Stimulated activated CD8-positive, alpha-beta memory T cell treated with anti-CD3 and anti-CD28 coated beads, Interleukin-15, amount 100 ng/mL, for 4 hours (primary cell): ENCODE results near the gene CALU.

ENCODE experiments used
- DNase-seq, 2 donors: peaks; one replicate each; pipeline ENCODE4 v3.0.0-alpha.2; 2020; ENCODE audit warnings: low read depth in 2 of 2

Gene CALU

GRCh38 chr7:128739048-128739962 lies at the start of gene CALU:
CALU (plus strand) TSS chr7:128739359; CDS start chr7:128748584, 9,225 bp downstream.
- peak; percentile 83 to 86 for DNase-seq

DNA sequence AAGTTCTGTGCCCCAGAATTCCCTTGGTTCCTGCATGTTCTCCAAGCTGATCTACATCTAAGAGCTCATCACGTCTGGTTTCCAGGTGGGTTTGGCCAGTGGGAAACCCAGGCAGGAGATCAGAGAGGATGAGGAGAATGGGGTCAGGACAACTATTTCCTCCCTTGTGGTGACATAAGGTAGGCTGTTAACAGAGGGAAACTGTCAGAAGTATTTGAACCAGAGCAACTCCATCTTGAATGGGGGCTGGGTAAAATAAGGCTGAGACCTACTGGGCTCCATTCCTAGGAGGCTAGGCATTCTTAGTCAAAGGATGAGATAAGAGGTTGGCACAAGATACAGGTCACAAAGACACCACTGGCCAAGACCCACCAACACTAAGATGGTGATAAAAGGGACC lies 47.9 kb upstream of the CALU start:
- DNase-seq = no peak

- DNase-seq = no peak
Observed at GRCh38 chr7:128692623-128693270, 46.4 kb upstream of the CALU start.

DNA sequence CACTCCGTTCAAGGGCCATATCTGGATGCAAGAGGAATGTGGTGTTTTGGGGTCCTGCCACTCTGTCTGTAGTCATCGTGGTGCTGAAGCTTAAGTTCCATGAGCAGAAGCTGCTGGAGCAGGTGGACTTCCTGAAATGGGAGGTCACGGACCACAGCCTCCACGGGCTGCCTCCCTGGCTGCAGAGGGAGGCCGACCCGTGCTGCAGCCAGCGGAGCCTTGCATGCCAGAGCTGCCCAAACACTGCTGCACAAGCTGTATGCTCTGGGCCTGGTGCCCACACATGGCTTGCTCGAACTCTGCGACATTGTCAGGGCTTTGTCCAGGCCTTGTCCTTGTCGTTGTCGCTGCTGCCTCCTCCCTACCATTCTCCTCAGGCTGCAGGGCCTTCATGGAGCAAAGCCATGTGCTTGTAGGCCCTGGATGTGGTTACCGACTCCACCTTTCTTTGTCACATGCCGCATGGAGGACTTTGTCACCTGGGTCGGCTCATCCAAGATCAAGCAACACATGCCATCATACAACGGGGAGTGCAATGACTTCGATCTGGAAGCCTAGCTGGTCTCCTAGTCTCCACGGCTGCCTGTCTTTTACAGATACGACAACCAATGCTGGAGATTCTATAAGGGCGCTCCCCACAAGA lies 45.7 kb upstream of the CALU start:
- no peak for DNase-seq

GRCh38 chr7:128694738-128695137 lies 44.4 kb upstream of the CALU start:
- DNase-seq = no peak

DNA sequence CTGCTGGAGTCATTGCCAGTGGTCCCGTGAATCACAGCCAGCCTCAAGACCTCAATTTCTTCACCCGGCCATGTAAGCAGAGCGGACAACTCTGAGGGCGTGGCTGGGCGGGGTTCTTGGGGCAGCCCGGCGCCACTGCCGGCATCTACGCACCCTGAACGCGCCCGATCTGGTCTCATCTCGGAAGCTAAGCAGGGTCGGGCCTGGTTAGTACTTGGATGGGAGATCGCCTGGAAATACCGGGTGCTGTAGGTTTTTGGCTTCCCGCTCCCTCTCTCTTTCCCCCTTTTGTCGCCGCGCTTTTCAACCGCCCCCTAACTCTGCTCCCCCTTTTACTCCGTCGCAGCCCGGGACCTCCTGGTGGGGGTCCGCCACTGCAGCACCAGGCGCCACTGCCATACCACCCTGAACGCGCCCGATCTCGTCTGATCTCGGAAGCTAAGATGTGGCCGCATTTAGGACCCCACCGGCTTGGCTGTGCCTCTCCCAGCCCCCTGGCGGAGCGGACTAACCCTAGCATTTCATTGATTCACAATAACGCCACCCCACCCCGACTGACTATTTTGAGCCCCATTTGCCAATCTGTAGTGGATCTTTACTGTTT lies 41.8 kb upstream of the CALU start:
- DNase-seq = no peak

GRCh38 chr7:128699196-128699712 lies 39.9 kb upstream of the CALU start:
- no peak for DNase-seq

GRCh38 chr7:128699895-128700294 lies 39.3 kb upstream of the CALU start:
- DNase-seq = no peak

GRCh38 chr7:128701062-128701785 lies 37.9 kb upstream of the CALU start:
- no peak for DNase-seq

GRCh38 chr7:128703609-128704241 lies 35.4 kb upstream of the CALU start:
- DNase-seq = no peak

DNA sequence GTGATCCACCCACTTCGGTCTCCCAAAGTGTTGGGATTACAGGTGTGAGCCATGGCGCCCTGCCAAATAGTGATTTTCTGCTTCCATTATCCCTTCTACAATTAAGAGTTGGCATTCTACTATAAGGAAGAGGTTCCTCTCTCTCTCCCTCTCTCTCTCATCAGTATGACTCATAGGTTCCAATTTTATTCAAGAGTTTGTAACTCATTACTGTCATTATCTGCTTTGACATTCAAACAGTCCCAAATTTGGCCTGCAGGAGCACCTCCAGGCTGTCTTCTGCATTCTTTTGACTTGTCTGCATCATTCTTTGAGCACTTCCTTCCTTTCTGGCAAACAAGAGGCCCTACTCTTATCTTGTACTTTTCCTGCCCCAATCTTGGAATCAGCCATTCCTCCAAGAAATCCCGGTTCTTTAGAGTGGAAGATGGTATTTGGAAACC lies 33.2 kb upstream of the CALU start:
- DNase-seq = no peak

DNA sequence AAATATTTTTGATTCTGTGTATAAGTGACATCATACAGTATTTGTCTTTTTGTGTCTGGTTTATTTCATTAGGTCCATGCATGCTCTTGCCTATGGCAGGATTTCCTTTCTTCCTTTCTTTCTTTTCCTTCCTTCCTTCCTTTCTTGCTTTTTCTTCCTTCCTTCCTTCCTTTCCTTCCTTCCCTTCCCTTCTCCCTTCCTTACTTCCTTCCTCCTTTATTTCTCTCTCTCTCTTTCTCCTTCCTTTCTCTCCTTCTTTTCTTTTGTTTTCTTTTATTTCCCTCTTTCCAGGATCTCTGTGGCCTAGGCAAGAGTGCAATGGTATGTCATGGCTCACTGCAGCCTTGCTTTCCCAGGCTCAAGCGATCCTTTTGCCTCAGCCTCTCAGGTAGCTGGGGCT lies 31.4 kb upstream of the CALU start:
- no peak for DNase-seq

GRCh38 chr7:128708235-128708634 lies 30.9 kb upstream of the CALU start:
- no peak for DNase-seq

- DNase-seq = no peak
Observed at GRCh38 chr7:128708824-128709223, 30.3 kb upstream of the CALU start.

DNA sequence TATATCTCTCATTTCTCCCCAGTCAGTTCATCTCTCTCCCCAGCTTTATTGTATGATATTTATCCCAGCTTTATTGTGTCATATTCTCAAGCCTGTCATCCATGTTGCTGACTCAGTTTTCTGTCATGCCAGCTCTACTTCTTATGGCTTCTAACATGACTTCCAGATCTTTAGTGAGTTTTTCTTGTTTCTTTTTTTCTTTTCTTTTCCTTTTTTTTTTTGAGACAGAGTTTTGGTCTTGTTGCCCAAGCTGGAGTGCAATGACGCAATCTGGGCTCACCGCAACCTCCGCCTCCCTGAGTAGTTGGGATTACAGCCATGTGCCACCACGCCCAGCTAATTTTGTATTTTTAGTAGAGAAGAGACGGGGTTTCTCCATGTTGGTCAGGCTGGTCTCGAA lies 28.7 kb upstream of the CALU start:
- no peak for DNase-seq

GRCh38 chr7:128713794-128714193 lies 25.4 kb upstream of the CALU start:
- no peak for DNase-seq

- DNase-seq = no peak
Observed at GRCh38 chr7:128714701-128715495, 24.3 kb upstream of the CALU start.

DNA sequence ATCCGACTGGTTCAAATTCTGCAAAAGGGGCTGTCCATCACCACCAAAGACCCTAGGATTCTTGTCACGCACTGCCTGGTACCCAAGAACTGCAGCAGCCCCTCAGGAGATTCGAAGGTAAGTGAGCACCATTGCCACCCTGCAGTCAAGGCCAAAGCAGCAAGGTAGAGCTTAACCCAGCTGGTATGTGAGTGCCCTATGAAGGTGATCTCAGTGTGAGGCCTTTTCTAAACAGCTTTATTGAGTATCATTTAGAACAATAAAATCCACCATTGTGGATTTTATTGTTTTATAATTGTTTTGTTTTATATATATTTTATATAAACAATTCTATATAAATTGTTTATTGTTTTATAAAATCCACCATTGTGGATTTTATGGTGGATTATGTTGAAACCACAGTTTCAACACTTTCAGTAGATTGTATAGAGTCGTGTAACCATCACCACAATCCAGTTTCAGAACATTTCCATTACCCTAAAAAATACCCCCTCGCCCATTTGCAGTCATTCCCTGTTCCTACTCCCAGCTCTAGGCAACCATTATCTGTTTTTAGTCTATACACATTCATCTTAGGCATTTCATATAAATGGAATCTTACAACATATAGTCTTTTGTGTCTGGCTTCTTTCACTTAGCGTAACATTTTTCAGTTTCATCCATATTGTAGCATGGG lies 20.1 kb upstream of the CALU start:
- DNase-seq = no peak

DNA sequence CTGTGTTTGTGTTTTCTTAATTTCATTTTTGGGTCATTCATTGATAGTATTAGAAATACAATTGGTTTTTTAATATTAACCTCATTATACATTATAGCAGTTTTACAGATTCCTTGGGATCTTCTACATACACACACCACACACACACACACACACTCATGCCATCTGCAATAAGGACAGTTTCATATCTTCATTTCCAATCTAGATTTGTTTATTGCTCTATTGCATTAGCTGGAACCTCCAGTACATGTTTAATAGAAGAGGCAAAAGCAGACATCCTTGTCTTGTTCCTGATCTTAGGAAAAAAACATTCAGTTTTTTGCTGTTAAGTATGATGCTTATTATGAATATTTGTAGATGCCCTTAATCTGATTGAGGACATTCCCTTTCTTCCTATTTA lies 17.8 kb upstream of the CALU start:
- DNase-seq = no peak
